ENCODE data around the gene GATA6. TPM values are rescaled to one million over a fixed set of nuclear protein-coding genes. Genes with fewer than 3 reads are reported as not detected.

GATA6 gene
- total and polyA plus RNA-seq, 2 experiments from 2014 or later: 0.08 TPM; not detected in 1

GRCh38 chr18:22167091-22167470 lies 2.3 kb upstream of the GATA6 start (continued):
- TF ChIP-seq ZNF462 (CRISPR knock-in tag; IDR thresholded peaks at IDR 0.05): no peak
- TF ChIP-seq CREB1 (CRISPR knock-in tag; IDR thresholded peaks at IDR 0.05; ENCODE audit: low read depth): no peak
- TF ChIP-seq JUNB (IDR thresholded peaks at IDR 0.05; ENCODE audit: unreplicated experiment): no peak
- no peak for TF ChIP-seq ZNF331 (CRISPR knock-in tag; IDR thresholded peaks at IDR 0.05; ENCODE audit: low read depth)

- H2AFZ ChIP-seq: peak overlapping the region; percentile 29
- H3K36me3 ChIP-seq (ENCODE audit: insufficient read depth): no peaks in the 10 kb centered on the region
- ATAC-seq (0 out of 3 replicates have a peak, but pooled peaks have one; percentile 0), DNase-seq (ENCODE audit: low spot score) (peak; percentile 74)
- H3K9me2 ChIP-seq (ENCODE audit: insufficient read depth): no peaks in the 10 kb centered on the region
- H3K27me3 ChIP-seq (ENCODE audit: insufficient read depth): peaks cover 96% of the 10 kb centered on the region
- peaks cover 8% of the 10 kb centered on the region; the same call in 1 of the 3 replicates for H3K9me3 Mint-ChIP-seq
- peak overlapping the region; percentile 82 for H3K4me3 ChIP-seq
- H3K4me1 ChIP-seq (ENCODE audit: insufficient read depth): peaks cover 30% of the 10 kb centered on the region; the same call in 1 of the 2 replicates
- peaks cover 89% of the 10 kb centered on the region for H3K27me3 Mint-ChIP-seq (ENCODE audit: insufficient read depth, low read depth, poor library complexity)
- peaks cover 24% of the 10 kb centered on the region for H4K20me1 ChIP-seq (replicated peaks; ENCODE audit: insufficient read depth)
- no peaks in the 10 kb centered on the region for H3K79me2 ChIP-seq (replicated peaks; ENCODE audit: insufficient read depth)
- no peak overlapping the region for H3K27ac ChIP-seq (ENCODE audit: low read depth)
- peaks cover 32% of the 10 kb centered on the region for H3K4me1 Mint-ChIP-seq
- no peak overlapping the region for H3K27ac Mint-ChIP-seq
- peak overlapping the region; percentile 81 for H3K4me3 Mint-ChIP-seq
- peak overlapping the region; percentile 99 for H3K4me2 ChIP-seq
- TF ChIP-seq CTCF (conservative IDR thresholded peaks at IDR 0.05; ENCODE audit: low read depth in 2 of 2) (no peak), EZH2 (IDR thresholded peaks at IDR 0.05; ENCODE audit: low read depth, unreplicated experiment) (peak; percentile 95), CREB1 (CRISPR knock-in tag; IDR thresholded peaks at IDR 0.05; ENCODE audit: low read depth) (no peak), STAT1 (IDR thresholded peaks at IDR 0.05; ENCODE audit: unreplicated experiment) (no peak), ETS1 (IDR thresholded peaks at IDR 0.05) (no peak)
- H3K36me3 Mint-ChIP-seq (ENCODE audit: low read depth): no peaks in the 10 kb centered on the region
- peaks cover 15% of the 10 kb centered on the region for H3F3A ChIP-seq (replicated peaks; ENCODE audit: low read depth)
Measured at GRCh38 chr18:22167471-22168241, 1.7 kb upstream of the GATA6 start.
